Smooth muscle cell (in vitro differentiated cells): ENCODE measurements around the gene MUSK. TPM values are rescaled to one million over a fixed set of nuclear protein-coding genes. Genes with fewer than 3 reads are reported as not detected.
"Not testable (repeated sequence)": the region's sequence is repeated elsewhere in the genome, so short reads cannot be mapped to it uniquely, and the experiment has no call there.

ENCODE experiments used
- DNase-seq: peaks from one replicate; lab custom pipeline; 2025; ENCODE audit not compliant: unreplicated experiment; lab: John Stamatoyannopoulos, UW
- H2AFZ ChIP-seq: fragments of 200-600 bp; sonication (generic); 2 replicates; pipeline ENCODE4 v1.6.0; 2016; ENCODE audit warnings: antibody characterized with exemption, low read depth, mild to moderate bottlenecking
- H3F3A ChIP-seq: fragments of 200-600 bp; sonication (generic); 2 replicates; pipeline ENCODE4 v1.6.0; 2017; ENCODE audit warnings: antibody characterized with exemption, low read depth
- H3K27ac ChIP-seq: fragments of 200-600 bp; sonication (generic); 2 replicates; pipeline ENCODE4 v1.5.1; 2016; ENCODE audit warnings: low read depth, mild to moderate bottlenecking
- H3K27me3 ChIP-seq: fragments of 200-600 bp; sonication (generic); 2 replicates; pipeline ENCODE4 v1.6.1; 2016; ENCODE audit warnings: low read depth, mild to moderate bottlenecking
- H3K36me3 ChIP-seq: fragments of 200-600 bp; sonication (generic); 2 replicates; pipeline ENCODE4 v1.5.1; 2016; ENCODE audit warnings: low read depth
- H3K4me1 ChIP-seq: fragments of 200-600 bp; sonication (generic); 2 replicates; pipeline ENCODE4 v1.5.1; 2016; ENCODE audit warnings: low read depth
- H3K4me2 ChIP-seq: fragments of 200-600 bp; sonication (generic); 2 replicates; pipeline ENCODE4 v1.6.0; 2016; ENCODE audit warnings: mild to moderate bottlenecking
- H3K4me3 ChIP-seq: fragments of 200-600 bp; sonication (generic); 2 replicates; pipeline ENCODE4 v1.5.1; 2016; ENCODE audit warnings: mild to moderate bottlenecking
- H3K79me2 ChIP-seq: fragments of 200-600 bp; sonication (generic); 2 replicates; pipeline ENCODE4 v1.6.0; 2016; ENCODE audit warnings: low read depth, mild to moderate bottlenecking
- H3K9ac ChIP-seq: fragments of 200-600 bp; sonication (generic); 2 replicates; pipeline ENCODE4 v1.6.0; 2016; ENCODE audit warnings: low read depth
- H3K9me3 ChIP-seq: fragments of 200-600 bp; sonication (generic); replicated peaks from 2 replicates; pipeline ENCODE4 v1.5.1; 2016; ENCODE audit warnings: low read depth
- H4K20me1 ChIP-seq: fragments of 200-600 bp; sonication (generic); 2 replicates; pipeline ENCODE4 v1.6.0; 2016; ENCODE audit warnings: low read depth
- WGBS: methylation state at CpG from one replicate; pipeline ENCODE4 v1.1.7; 2016; ENCODE audit warnings: low lambda C conversion rate; 5-methylcytosine and 5-hydroxymethylcytosine counted together
- polyA plus RNA-seq: library from polyadenylated mRNA; unstranded; fragments of >200 nt; fragmentation: Nextera tagmentation; extraction: Ambion mirVana; gene quantifications from 2 replicates; pipeline ENCODE4 v1.2.1, GENCODE V29; 2016
- total RNA-seq: library from RNA; depleted of rRNA; stranded (reverse); fragments of >200 nt; gene quantifications from 2 replicates; pipeline ENCODE4 v1.2.3, GENCODE V29; 2014
- TF ChIP-seq, protein P1 (sequence below): fragments of 200-600 bp; sonication (generic); IDR thresholded peaks from 2 replicates; pipeline ENCODE4 v1.5.1; 2017; ENCODE audit warnings: borderline replicate concordance, mild to moderate bottlenecking, antibody characterized with exemption; ENCODE audit not compliant: insufficient read depth, poor library complexity, severe bottlenecking

Gene MUSK
- total and polyA plus RNA-seq, 2 experiments from 2014 or later, result not detected

- Histone ChIP-seq H3K4me2 (peak overlapping the region; percentile 12), H3K27ac (no peak overlapping the region), H3K9me3 (no peaks in the 10 kb centered on the region), H3K4me3 (no peak overlapping the region), H3K9ac (no peak overlapping the region), H2AFZ (no peak overlapping the region), H3F3A (no peaks in the 10 kb centered on the region), H3K27me3 (no peaks in the 10 kb centered on the region), H3K4me1 (peaks cover 17% of the 10 kb centered on the region), H4K20me1 (no peaks in the 10 kb centered on the region), H3K79me2 (no peaks in the 10 kb centered on the region), H3K36me3 (no peaks in the 10 kb centered on the region)
- DNase-seq, result no peak
- TF ChIP-seq, protein P1, sequence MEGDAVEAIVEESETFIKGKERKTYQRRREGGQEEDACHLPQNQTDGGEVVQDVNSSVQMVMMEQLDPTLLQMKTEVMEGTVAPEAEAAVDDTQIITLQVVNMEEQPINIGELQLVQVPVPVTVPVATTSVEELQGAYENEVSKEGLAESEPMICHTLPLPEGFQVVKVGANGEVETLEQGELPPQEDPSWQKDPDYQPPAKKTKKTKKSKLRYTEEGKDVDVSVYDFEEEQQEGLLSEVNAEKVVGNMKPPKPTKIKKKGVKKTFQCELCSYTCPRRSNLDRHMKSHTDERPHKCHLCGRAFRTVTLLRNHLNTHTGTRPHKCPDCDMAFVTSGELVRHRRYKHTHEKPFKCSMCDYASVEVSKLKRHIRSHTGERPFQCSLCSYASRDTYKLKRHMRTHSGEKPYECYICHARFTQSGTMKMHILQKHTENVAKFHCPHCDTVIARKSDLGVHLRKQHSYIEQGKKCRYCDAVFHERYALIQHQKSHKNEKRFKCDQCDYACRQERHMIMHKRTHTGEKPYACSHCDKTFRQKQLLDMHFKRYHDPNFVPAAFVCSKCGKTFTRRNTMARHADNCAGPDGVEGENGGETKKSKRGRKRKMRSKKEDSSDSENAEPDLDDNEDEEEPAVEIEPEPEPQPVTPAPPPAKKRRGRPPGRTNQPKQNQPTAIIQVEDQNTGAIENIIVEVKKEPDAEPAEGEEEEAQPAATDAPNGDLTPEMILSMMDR, result no peak
Measured at GRCh38 chr9:110777876-110778215, 109.3 kb downstream of the MUSK start.

DNA sequence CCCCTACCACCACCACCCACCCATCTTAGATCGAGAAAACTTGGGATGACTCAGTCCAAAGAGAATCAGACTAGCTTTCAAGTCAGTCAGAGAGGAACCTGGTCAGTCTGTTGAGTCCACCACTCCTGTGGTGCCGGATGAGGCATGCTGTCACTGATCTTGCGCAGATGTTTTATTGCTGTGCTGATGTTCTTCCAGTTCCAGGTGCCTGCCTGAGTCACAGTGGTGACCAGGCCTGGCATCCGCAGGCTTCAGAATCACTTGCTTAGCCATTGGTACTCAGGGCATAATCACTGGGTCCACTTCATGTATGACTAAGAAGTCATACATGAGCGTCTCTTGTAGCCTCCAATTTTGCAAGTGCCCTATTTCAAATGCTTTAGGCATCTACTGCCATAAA lies 114.1 kb downstream of the MUSK start:
- H3K27ac ChIP-seq, result no peak overlapping the region
- no peak overlapping the region for H3K4me3 ChIP-seq
- H3K36me3 ChIP-seq, result no peaks in the 10 kb centered on the region
- DNase-seq, result no peak
- no peak overlapping the region for H3K9ac ChIP-seq
- H3K27me3 ChIP-seq, result no peaks in the 10 kb centered on the region
- no peaks in the 10 kb centered on the region for H4K20me1 ChIP-seq
- H3F3A ChIP-seq, result no peaks in the 10 kb centered on the region
- no peaks in the 10 kb centered on the region for H3K79me2 ChIP-seq
- no peaks in the 10 kb centered on the region for H3K9me3 ChIP-seq
- peaks cover 8% of the 10 kb centered on the region for H3K4me1 ChIP-seq
- H2AFZ ChIP-seq, result no peak overlapping the region
- TF ChIP-seq, protein P1, result no peak
- H3K4me2 ChIP-seq, result no peak overlapping the region
- WGBS, result 93% methylated on average over 5 of the region's 5 CpGs

DNA sequence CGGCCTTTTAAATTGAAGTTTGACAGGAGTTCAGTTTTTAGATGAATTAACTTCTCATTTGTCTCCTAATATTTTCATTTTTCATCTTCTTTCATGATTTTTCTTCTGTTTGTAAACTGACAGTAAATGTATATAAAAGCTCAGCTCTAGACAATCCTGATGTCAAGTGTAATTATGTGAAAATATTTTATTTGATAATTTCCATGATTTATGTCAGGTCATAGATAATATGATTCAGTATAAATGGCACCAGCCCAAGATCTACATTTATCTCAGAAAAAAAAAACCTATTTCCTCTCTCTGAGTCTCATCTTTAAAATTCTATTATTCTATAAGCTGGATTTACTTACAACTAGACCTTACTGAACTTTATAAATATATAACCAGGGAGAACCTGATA lies 115.7 kb downstream of the MUSK start:
- no peaks in the 10 kb centered on the region for H3K27me3 ChIP-seq
- no peak overlapping the region for H3K9ac ChIP-seq
- no peaks in the 10 kb centered on the region for H3K9me3 ChIP-seq
- DNase-seq, result no peak
- no peaks in the 10 kb centered on the region for H4K20me1 ChIP-seq
- no peaks in the 10 kb centered on the region for H3K79me2 ChIP-seq
- H3K4me3 ChIP-seq, result no peak overlapping the region
- no peak overlapping the region for H3K4me2 ChIP-seq
- H3F3A ChIP-seq, result no peaks in the 10 kb centered on the region
- no peaks in the 10 kb centered on the region for H3K36me3 ChIP-seq
- H3K4me1 ChIP-seq, result no peaks in the 10 kb centered on the region
- H3K27ac ChIP-seq, result no peak overlapping the region
- TF ChIP-seq, protein P1, result no peak
- 97% methylated on average over 1 of the region's 1 CpG for WGBS
- H2AFZ ChIP-seq, result no peak overlapping the region

- Histone ChIP-seq H3K4me2 (no peak overlapping the region), H3F3A (no peaks in the 10 kb centered on the region), H3K36me3 (no peaks in the 10 kb centered on the region), H3K27me3 (no peaks in the 10 kb centered on the region), H2AFZ (no peak overlapping the region), H3K4me1 (no peaks in the 10 kb centered on the region), H4K20me1 (no peaks in the 10 kb centered on the region), H3K79me2 (no peaks in the 10 kb centered on the region), H3K9me3 (no peaks in the 10 kb centered on the region), H3K27ac (no peak overlapping the region), H3K9ac (no peak overlapping the region), H3K4me3 (no peak overlapping the region)
- TF ChIP-seq, protein P1, result no peak
- 57% methylated on average over 1 of the region's 1 CpG for WGBS
- DNase-seq, result no peak
Measured at GRCh38 chr9:110785166-110785565, 116.6 kb downstream of the MUSK start.

DNA sequence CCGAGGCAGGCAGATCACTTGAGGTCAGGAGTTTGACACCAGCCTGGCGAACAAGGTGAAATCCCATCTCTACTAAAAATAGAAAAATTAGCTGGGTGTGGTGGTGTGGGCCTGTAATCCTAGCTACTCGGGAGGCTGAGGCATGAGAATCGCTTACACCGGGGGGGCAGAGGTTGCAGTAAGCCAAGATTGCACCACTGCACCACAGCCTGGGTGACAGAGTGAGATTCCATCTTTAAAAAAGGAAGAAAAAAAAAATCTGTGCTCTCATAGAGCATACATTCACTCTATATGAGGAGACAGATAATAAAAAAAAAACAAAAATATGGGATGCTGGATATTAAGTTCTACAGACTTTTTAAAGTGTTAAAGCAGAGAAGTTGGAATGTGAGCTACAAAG lies 119.8 kb downstream of the MUSK start:
- WGBS, result 94% methylated on average over 5 of the region's 5 CpGs
- H3K36me3 ChIP-seq, H3K4me2 ChIP-seq, H3K4me3 ChIP-seq, H3K9ac ChIP-seq, H3K79me2 ChIP-seq, H4K20me1 ChIP-seq, H3F3A ChIP-seq, H3K9me3 ChIP-seq, DNase-seq, H3K4me1 ChIP-seq, H2AFZ ChIP-seq, H3K27ac ChIP-seq, H3K27me3 ChIP-seq: not testable (repeated sequence)
